Thoracic aorta (tissue), 2 donors: ENCODE data around the gene STARD10. TPM values are rescaled to one million over a fixed set of nuclear protein-coding genes. Genes with fewer than 3 reads are reported as not detected.

Experiments
- ATAC-seq: fragments of 150-250 bp; one replicate; pipeline ENCODE4 v1.8.0; 2017; ENCODE audit warnings: low read depth; ENCODE audit not compliant: insufficient number of reproducible peaks, low FRiP score
- DNase-seq: peaks from one replicate; pipeline ENCODE4 v3.0.0-alpha.2; 2020; ENCODE audit warnings: low spot score
- H3K27ac ChIP-seq, 2 donors: fragments of 200-600 bp; sonication (generic); 1 replicate in 1 of 2; 2 replicates in 1 of 2; pipeline ENCODE4 v1.5.1; 2016; ENCODE audit warnings: mild to moderate bottlenecking in 2 of 2, moderate library complexity in 2 of 2
- H3K27me3 ChIP-seq: fragments of 200-600 bp; sonication (generic); replicated peaks from 2 replicates; pipeline ENCODE4 v1.6.0; 2016; ENCODE audit warnings: mild to moderate bottlenecking; ENCODE audit not compliant: insufficient read depth
- H3K36me3 ChIP-seq: fragments of 200-600 bp; sonication (generic); one replicate; pipeline ENCODE4 v1.5.1; 2016
- H3K4me1 ChIP-seq, 2 donors: fragments of 200-600 bp; sonication (generic); 1 replicate in 1 of 2; 2 replicates in 1 of 2; pipeline versions ENCODE4 v1.5.1 to v1.6.0; 2016; ENCODE audit warnings: low read depth in 2 of 2, mild to moderate bottlenecking in 1 of 2; ENCODE audit not compliant: control insufficient read depth in 1 of 2
- H3K4me3 ChIP-seq: fragments of 200-600 bp; sonication (generic); 2 replicates; pipeline ENCODE4 v1.5.1; 2016; ENCODE audit warnings: mild to moderate bottlenecking
- H3K9me3 ChIP-seq: fragments of 200-600 bp; sonication (generic); 2 replicates; pipeline ENCODE4 v1.5.1; 2016
- total RNA-seq, 2 donors: library from RNA; depleted of rRNA; stranded (reverse); fragments of >200 nt; gene quantifications; one replicate each; pipeline versions ENCODE4 v1.1.0 to v1.2.3, GENCODE V29; 2016
- TF ChIP-seq, protein P1 (sequence below): fragments of 200-600 bp; sonication (generic); IDR thresholded peaks from one replicate; pipeline ENCODE4 v1.5.1; 2019; ENCODE audit warnings: antibody characterized with exemption

STARD10 gene
- total RNA-seq, 2 donors from 2014 or later, result 24.3 to 57.3 TPM

- ATAC-seq (no peak), DNase-seq (no peak)
- Histone ChIP-seq H3K27me3 (no peaks in the 10 kb centered on the region), H3K9me3 (no peaks in the 10 kb centered on the region), H3K4me3 (no peak overlapping the region), H3K36me3 (no peaks in the 10 kb centered on the region), H3K27ac (peak overlapping the region in 1 of 2 donors; percentile 4), H3K4me1 (peaks cover 10 to 24% of the 10 kb centered on the region in 2 donors)
- TF ChIP-seq, protein P1, sequence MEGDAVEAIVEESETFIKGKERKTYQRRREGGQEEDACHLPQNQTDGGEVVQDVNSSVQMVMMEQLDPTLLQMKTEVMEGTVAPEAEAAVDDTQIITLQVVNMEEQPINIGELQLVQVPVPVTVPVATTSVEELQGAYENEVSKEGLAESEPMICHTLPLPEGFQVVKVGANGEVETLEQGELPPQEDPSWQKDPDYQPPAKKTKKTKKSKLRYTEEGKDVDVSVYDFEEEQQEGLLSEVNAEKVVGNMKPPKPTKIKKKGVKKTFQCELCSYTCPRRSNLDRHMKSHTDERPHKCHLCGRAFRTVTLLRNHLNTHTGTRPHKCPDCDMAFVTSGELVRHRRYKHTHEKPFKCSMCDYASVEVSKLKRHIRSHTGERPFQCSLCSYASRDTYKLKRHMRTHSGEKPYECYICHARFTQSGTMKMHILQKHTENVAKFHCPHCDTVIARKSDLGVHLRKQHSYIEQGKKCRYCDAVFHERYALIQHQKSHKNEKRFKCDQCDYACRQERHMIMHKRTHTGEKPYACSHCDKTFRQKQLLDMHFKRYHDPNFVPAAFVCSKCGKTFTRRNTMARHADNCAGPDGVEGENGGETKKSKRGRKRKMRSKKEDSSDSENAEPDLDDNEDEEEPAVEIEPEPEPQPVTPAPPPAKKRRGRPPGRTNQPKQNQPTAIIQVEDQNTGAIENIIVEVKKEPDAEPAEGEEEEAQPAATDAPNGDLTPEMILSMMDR, result no peak
Observed at GRCh38 chr11:72741849-72742512, 51.9 kb downstream of the STARD10 start.

GRCh38 chr11:72741429-72741833, 52.4 kb downstream of the STARD10 start:
- ATAC-seq, result no peak
- TF ChIP-seq, protein P1, result no peak
- Histone ChIP-seq H3K36me3 (no peaks in the 10 kb centered on the region), H3K27me3 (no peaks in the 10 kb centered on the region), H3K9me3 (no peaks in the 10 kb centered on the region), H3K27ac (peak overlapping the region in 1 of 2 donors; percentile 4), H3K4me1 (peaks cover 10 to 24% of the 10 kb centered on the region in 2 donors), H3K4me3 (no peak overlapping the region)
- no peak for DNase-seq

GRCh38 chr11:72740562-72741428, 53.1 kb downstream of the STARD10 start:
- TF ChIP-seq, protein P1, result no peak
- H3K4me1 ChIP-seq, result peaks cover 11 to 25% of the 10 kb centered on the region in 2 donors
- no peaks in the 10 kb centered on the region for H3K27me3 ChIP-seq
- no peaks in the 10 kb centered on the region for H3K36me3 ChIP-seq
- no peak for ATAC-seq
- DNase-seq, result no peak
- peak overlapping the region in 1 of 2 donors; percentile 4 for H3K27ac ChIP-seq
- no peaks in the 10 kb centered on the region for H3K9me3 ChIP-seq
- no peak overlapping the region for H3K4me3 ChIP-seq

DNA sequence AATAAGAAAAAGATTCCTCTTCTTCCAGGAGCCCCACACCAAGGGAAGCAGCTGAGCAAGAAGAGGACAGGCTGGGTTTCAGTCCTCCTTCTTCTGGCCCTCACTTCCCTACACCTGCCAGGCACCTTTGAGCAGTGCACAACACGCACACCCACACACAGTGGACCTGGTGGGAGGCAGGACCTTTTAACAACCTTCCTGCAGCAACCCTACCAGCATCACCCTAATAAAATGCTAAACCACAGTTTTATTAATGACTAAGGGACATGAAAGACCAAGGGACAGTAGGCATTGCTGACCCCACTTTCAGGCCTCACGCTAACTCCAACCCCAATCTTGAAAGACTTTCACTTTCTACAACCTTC, 53.8 kb downstream of the STARD10 start:
- no peak for DNase-seq
- Histone ChIP-seq H3K4me3 (no peak overlapping the region), H3K27me3 (no peaks in the 10 kb centered on the region), H3K4me1 (peaks cover 13 to 28% of the 10 kb centered on the region in 2 donors), H3K36me3 (no peaks in the 10 kb centered on the region), H3K27ac (no peak overlapping the region), H3K9me3 (no peaks in the 10 kb centered on the region)
- ATAC-seq, result no peak
- TF ChIP-seq, protein P1, result no peak

GRCh38 chr11:72739240-72740059, 54.4 kb downstream of the STARD10 start:
- TF ChIP-seq, protein P1, result no peak
- no peaks in the 10 kb centered on the region for H3K36me3 ChIP-seq
- H3K27ac ChIP-seq, result no peak overlapping the region
- H3K27me3 ChIP-seq, result no peaks in the 10 kb centered on the region
- ATAC-seq (no peak), DNase-seq (no peak)
- H3K4me3 ChIP-seq, result no peak overlapping the region
- H3K4me1 ChIP-seq, result peaks cover 13 to 28% of the 10 kb centered on the region in 2 donors
- H3K9me3 ChIP-seq, result no peaks in the 10 kb centered on the region
